CD4-positive, alpha-beta T cell treated with Interleukin-10 for 1 hour (primary cell): ENCODE data around the gene CNBD2.
"Not testable (repeated sequence)": the region's sequence is repeated elsewhere in the genome, so short reads cannot be mapped to it uniquely, and the experiment has no call there.

Experiments
- DNase-seq: peaks from one replicate; pipeline ENCODE4 v3.0.0-alpha.2; 2020

CNBD2 gene

DNA sequence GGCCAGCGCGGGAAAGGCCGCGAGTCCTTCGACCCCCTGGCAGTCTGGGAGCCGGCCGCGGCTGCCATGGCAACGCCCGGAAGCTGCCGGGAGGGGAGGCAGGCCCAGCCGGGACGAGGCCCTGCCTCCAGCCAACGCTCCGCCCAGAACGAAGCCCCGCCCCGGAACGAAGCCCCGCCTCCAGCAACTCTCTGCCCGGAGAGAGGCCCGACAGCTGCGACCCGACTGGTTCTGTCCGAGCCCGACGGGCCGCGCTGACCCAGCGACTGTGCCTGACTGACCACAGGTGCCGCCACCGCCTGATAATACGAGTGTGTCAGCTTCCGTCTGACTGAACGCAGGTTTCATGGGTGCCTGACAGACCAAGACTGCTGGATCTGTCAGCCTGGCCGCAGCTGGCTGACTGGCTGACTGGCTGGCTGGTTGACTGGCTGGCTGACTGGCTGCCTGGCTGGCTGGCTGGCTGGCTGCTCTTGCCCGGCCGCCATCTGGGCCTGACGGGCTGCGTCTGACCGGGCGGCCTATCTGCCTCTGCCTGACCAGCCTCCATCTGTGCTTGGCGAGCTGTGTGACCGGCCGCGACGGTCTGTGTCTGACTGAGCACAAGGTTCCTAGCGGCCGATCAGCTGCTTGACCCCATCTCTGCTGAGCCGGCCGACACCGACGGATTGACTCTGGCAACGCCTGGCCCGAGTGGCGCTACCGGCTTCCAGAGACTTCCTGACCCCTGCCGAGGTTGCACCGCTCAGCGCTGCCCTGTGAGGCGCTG lies 96.5 kb downstream of the CNBD2 start:
- DNase-seq, result peak; percentile 94

DNA sequence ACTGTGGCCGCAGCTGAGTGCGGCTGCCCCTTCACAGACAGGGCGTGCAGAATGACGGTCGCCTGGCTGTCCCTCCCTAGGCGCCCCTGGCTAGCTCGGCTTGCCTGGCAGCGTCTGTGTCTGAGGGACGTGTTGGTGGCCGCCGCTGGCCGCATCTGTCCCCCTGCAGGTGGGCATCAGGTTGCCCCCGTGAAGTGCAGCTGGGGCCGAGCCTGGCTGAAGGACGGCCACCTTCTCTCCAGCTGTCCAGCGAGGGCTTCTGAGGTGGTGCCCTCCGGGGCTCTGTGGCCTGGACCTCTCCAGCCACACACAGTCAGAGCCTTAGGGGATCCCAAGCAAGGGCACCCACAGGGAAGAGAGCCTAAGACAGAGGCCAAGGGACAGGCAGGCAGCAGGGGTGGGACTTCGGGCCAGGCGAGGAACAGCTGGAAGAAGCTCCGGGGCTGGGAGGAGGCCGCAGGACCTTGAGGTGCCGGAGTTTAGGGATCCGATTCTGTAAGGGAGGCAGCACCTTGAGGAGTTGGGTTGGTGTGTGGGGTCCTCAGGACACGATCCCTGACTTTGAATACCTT lies 97.1 kb downstream of the CNBD2 start:
- DNase-seq, result no peak

DNA sequence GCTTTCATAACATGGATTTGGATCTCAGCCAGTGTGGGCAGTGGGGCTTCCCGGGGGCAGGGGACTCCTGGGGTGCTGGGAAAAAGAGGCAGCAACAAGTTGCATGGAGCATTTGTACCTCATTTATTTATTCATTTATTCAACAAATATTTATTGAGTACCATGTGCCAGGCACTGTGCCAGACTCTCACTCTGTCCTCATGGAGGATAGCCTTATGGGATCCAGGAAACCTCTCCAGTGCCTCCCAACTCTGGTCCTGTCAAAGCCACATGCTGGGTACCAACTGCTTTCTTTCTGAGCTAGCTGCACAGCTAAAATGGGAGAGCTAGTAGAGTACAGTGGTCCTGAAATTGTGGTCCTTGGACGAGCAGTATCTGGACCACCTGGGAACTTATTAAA lies 98.4 kb downstream of the CNBD2 start:
- no peak for DNase-seq

DNA sequence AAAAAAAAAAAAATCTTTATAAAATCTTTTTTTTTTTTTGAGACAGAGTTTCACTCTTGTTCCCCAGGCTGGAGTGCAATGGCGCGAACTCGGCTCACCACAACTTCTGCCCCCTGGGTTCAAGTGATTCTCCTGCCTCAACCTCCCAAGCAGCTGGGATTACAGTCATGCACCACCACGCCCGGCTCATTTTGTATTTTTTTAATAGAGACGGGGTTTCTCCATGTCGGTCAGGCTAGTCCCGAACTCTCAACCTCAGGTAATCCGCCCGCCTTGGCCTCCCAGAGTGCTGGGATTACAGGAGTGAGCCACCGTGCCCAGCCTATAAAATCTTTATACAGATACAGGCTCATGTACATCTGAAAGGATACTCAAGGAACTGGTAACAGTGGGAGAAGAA lies 100.1 kb downstream of the CNBD2 start:
- DNase-seq, result not testable (repeated sequence)

DNA sequence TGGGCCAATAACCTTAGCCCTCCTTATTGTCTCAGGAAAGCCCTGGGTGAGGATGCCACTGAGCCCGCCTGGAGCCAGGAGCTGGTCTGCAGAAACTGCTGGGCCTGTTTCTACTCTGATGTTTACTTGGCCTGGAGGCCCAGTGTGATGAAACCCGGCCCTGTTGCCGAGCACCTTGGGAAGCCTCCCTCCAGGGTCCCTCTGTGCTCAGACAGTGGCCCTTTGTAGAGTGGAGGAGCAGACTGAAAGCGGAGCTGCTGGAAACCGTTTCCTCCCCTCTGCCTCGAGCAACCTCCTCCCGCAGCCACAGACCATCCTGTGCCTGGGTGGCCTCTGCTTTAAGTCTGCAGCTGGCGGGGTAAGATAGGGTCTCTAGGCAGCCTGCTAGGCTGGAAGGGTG lies 102.1 kb downstream of the CNBD2 start:
- DNase-seq, result no peak

DNA sequence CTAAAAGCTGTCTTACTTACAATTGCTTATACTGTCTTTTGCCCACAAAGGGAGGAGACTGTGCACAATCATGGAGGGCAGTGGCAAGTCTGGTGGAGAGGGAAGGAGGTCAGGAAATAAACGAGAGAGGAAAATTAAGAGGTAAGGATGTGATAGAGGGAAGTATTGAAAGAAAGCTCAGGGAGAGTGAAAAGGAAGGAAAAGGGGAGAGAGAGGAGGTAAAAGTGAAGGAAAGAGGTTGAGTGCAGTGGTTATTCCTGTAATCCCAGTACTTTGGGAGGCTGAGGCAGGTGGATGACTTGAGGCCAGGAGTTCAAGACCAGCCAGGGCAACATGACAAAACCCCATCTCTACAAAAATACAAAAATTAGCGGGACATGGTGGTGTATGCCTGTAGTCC lies 103.5 kb downstream of the CNBD2 start:
- no peak for DNase-seq

DNA sequence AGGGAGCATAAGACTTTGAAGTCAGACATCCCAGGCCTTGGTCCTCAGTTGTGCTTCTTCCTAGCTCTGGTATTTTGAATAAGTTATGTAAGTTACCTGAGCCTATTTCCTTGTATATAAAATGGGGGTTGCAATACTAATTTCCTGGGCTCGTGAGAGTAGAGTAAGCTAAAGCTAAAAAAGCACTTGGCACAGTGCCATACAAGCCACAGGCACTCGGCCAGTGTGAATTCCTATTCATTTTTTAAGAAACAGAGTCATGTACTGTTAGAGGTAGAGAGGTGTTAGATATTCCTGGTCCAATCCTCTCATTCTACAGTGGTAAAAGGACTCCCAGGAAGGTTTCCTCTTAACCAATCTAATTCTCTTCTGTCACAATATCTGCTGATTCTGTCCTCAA lies 106.6 kb downstream of the CNBD2 start:
- no peak for DNase-seq

DNA sequence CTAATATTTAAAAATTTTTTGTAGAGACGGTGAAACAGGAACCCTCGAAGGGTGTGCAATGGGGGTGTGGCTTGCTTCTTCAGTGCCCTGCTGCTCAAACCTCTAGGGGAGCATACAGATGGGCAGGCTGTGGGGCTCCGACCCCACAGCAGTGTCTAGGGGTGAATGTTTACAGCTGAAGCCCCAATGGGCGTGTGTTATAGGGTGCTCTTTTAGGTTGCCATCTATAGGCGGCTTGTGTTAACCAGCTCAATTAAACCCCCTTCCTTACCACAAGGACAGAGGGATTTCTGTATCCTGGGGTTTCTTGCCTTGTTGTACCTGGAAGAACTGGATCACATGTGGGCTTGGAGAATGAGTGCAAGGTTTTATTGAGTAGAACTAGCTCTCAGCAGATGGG lies 109.4 kb downstream of the CNBD2 start:
- not testable (repeated sequence) for DNase-seq

DNA sequence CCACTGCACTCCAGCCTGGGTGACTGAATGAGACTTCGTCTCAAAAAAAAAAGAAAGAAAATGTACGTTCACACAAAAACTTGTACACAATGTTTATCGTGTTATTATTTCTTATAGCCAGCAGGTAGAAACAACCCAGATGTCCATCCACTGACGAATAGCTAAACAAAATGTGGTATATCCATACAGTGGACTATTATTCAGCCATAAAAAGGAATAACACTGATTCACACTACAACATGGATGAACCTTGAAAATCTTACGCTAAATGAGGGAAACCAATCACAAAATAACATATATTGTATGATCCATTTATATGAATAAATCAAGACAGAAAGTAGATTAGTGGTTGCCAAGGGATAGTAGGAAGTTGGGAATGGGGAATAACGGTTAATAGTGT lies 111.1 kb downstream of the CNBD2 start:
- DNase-seq, result no peak

DNA sequence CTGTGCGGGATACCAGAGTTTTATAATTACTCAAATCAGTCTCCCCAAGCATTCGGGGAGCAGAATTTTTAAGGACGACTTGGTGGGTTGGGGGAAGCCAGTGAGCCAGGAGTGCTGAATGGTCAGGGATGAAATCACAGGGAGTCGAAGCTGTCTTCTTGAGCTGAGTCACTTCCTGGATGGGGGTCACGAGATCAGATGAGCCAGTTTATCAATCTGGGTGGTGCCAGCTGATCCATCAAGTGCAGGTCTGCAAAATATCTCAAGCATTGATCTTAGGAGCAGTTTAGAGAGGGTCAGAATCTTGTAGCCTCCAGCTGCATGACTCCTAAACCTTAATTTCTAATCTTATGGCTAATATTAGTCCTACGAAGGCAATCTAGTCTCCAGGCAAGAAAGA lies 111.6 kb downstream of the CNBD2 start:
- DNase-seq, result not testable (repeated sequence)
